H1 (cell line): ENCODE results near the gene RFC3. TPM values are rescaled to one million over a fixed set of nuclear protein-coding genes. Genes with fewer than 3 reads are reported as not detected.

Experiments
- CTCF ChIA-PET: fragments of 300-600 bp; sonication (Branson Sonifier 250); formaldehyde crosslinking; loops from one replicate; lab custom pipeline; 2021; ENCODE audit not compliant: partially characterized antibody; lab: Charles Lee
- POLR2A ChIA-PET: fragments of 300-600 bp; sonication (Branson Sonifier 250); formaldehyde crosslinking; loops from one replicate; lab custom pipeline; 2021; ENCODE audit warnings: inconsistent platforms; ENCODE audit not compliant: partially characterized antibody; lab: Charles Lee
- DNase-seq, 2 experiments: peaks; one replicate each; pipeline versions ENCODE4 v3.0.0 to v3.0.0-alpha.2; 2010 to 2022; ENCODE audit warnings: low spot score in 2 of 2, low read depth in 1 of 2, mixed read lengths in 1 of 2
- FAIRE-seq: peaks from 2 replicates; lab custom pipeline; 2011; peaks lifted over from hg19 to GRCh38; lab: Jason Lieb, UNC
- H2AFZ ChIP-seq: 2 replicates; pipeline ENCODE4 v1.8.1; 2012; ENCODE audit warnings: low read length, inconsistent platforms
- H2AK5ac ChIP-seq: 2 replicates; pipeline ENCODE4 v1.6.1; 2013; ENCODE audit warnings: low read depth, low read length
- H2BK120ac ChIP-seq: replicated peaks from 2 replicates; pipeline ENCODE3; 2013; ENCODE audit warnings: low read depth, low read length, inconsistent platforms
- H2BK12ac ChIP-seq: 2 replicates; pipeline ENCODE4 v1.6.1; 2013; ENCODE audit warnings: low read depth, low read length
- H2BK15ac ChIP-seq: 2 replicates; pipeline ENCODE4 v1.6.1; 2013; ENCODE audit warnings: low read length
- H2BK20ac ChIP-seq: 2 replicates; pipeline ENCODE4 v1.6.1; 2013; ENCODE audit warnings: low read length
- H2BK5ac ChIP-seq: 2 replicates; pipeline ENCODE4 v1.6.1; 2013; ENCODE audit warnings: low read depth, low read length
- H3K14ac ChIP-seq: 2 replicates; pipeline ENCODE4 v1.6.1; 2013; ENCODE audit warnings: inconsistent platforms; ENCODE audit not compliant: insufficient read length
- H3K18ac ChIP-seq: 2 replicates; pipeline ENCODE4 v1.6.1; 2013; ENCODE audit warnings: low read length; ENCODE audit errors: extremely low read depth
- H3K23ac ChIP-seq: 2 replicates; pipeline ENCODE4 v1.6.1; 2013; ENCODE audit warnings: inconsistent platforms; ENCODE audit not compliant: insufficient read length
- H3K23me2 ChIP-seq: 2 replicates; pipeline ENCODE4 v1.6.1; 2013; ENCODE audit warnings: low read depth, low read length
- H3K27ac ChIP-seq: 2 replicates; pipeline ENCODE4 v1.6.1; 2011; ENCODE audit warnings: low read depth, low read length, inconsistent platforms
- H3K27me3 ChIP-seq, 4 experiments: replicated peaks in 1 of 4; 1 replicate in 1 of 4; 2 replicates in 3 of 4; pipeline versions ENCODE4 v1.6.1 to v1.8.1; 2011 to 2013; ENCODE audit warnings: low read length in 3 of 4, mild to moderate bottlenecking in 3 of 4, inconsistent platforms in 2 of 4, mixed read lengths in 2 of 4, moderate library complexity in 1 of 4; ENCODE audit not compliant: control insufficient read depth in 3 of 4, insufficient read depth in 3 of 4; ENCODE audit errors: extremely low read depth in 1 of 4
- H3K36me3 ChIP-seq, 4 experiments: 2 replicates each; pipeline versions ENCODE4 v1.6.1 to v1.8.1; 2011 to 2013; ENCODE audit warnings: mild to moderate bottlenecking in 4 of 4, low read length in 3 of 4, moderate library complexity in 2 of 4, control low read depth in 1 of 4, inconsistent platforms in 1 of 4; ENCODE audit not compliant: insufficient read depth in 4 of 4, control insufficient read depth in 2 of 4
- H3K4ac ChIP-seq: replicated peaks from 2 replicates; pipeline ENCODE3; 2013; ENCODE audit warnings: low read length, low read depth, mixed read lengths, inconsistent platforms; ENCODE audit not compliant: insufficient read length
- H3K4me1 ChIP-seq, 4 experiments: replicated peaks in 1 of 4; 1 replicate in 1 of 4; 2 replicates in 3 of 4; pipeline versions ENCODE4 v1.6.1 to v1.8.1; 2011 to 2013; ENCODE audit warnings: low read length in 3 of 4, inconsistent platforms in 2 of 4, mixed read lengths in 1 of 4; ENCODE audit not compliant: insufficient read depth in 4 of 4, control insufficient read depth in 3 of 4
- H3K4me2 ChIP-seq, 2 experiments: 2 replicates each; pipeline versions ENCODE4 v1.6.1 to v1.8.1; 2011 to 2013; ENCODE audit warnings: low read depth in 2 of 2, low read length in 2 of 2, control low read depth in 1 of 2, inconsistent platforms in 1 of 2, mild to moderate bottlenecking in 1 of 2; ENCODE audit not compliant: insufficient read depth in 1 of 2
- H3K4me3 ChIP-seq, 4 experiments: fragments of 200-600, 300-600 bp in 1 of 4; sonication (generic), shearing (Covaris generic), sonication (Bioruptor Twin) in 1 of 4; 2 replicates each; pipeline versions ENCODE4 v1.5.1 to v1.8.1; 2011 to 2016; ENCODE audit warnings: low read length in 4 of 4, low read depth in 3 of 4, control low read depth in 2 of 4, inconsistent platforms in 2 of 4, mild to moderate bottlenecking in 2 of 4, mixed read lengths in 1 of 4, moderate library complexity in 1 of 4; ENCODE audit not compliant: insufficient read depth in 2 of 4; ENCODE audit errors: extremely low read depth in 1 of 4
- H3K56ac ChIP-seq: replicated peaks from 2 replicates; pipeline ENCODE3; 2013; ENCODE audit warnings: low read depth, mild to moderate bottlenecking, mixed read lengths, low read length, inconsistent platforms; ENCODE audit not compliant: insufficient read length
- H3K79me1 ChIP-seq: 2 replicates; pipeline ENCODE4 v1.6.1; 2013; ENCODE audit warnings: low read depth, low read length, control low read depth
- H3K79me2 ChIP-seq, 2 experiments: 2 replicates each; pipeline versions ENCODE4 v1.6.1 to v1.8.1; 2012 to 2013; ENCODE audit warnings: low read length in 2 of 2, mild to moderate bottlenecking in 2 of 2, inconsistent platforms in 1 of 2; ENCODE audit not compliant: insufficient read depth in 2 of 2, control insufficient read depth in 1 of 2
- H3K9ac ChIP-seq, 4 experiments: replicated peaks in 1 of 4; 1 replicate in 1 of 4; 2 replicates in 3 of 4; pipeline versions ENCODE4 v1.6.1 to v1.8.1; 2011 to 2013; ENCODE audit warnings: low read depth in 3 of 4, low read length in 3 of 4, control low read depth in 2 of 4, mild to moderate bottlenecking in 2 of 4, moderate library complexity in 2 of 4, inconsistent platforms in 1 of 4; ENCODE audit errors: extremely low read depth in 1 of 4
- H3K9me3 ChIP-seq, 2 experiments: 2 replicates each; pipeline versions ENCODE4 v1.6.1 to v1.8.1; 2012 to 2013; ENCODE audit warnings: mild to moderate bottlenecking in 2 of 2, moderate library complexity in 2 of 2, control low read depth in 1 of 2, inconsistent platforms in 1 of 2, low read depth in 1 of 2, low read length in 1 of 2, mixed read lengths in 1 of 2; ENCODE audit not compliant: insufficient read depth in 2 of 2
- H4K20me1 ChIP-seq, 2 experiments: replicated peaks in 1 of 2; 2 replicates each; pipeline versions ENCODE3 to v1.8.1; 2011 to 2013; ENCODE audit warnings: inconsistent platforms in 2 of 2, low read length in 2 of 2, mild to moderate bottlenecking in 1 of 2; ENCODE audit not compliant: insufficient read depth in 2 of 2, control insufficient read depth in 1 of 2
- H4K5ac ChIP-seq: 2 replicates; pipeline ENCODE4 v1.6.1; 2013; ENCODE audit warnings: low read length, low read depth, mixed read lengths, inconsistent platforms; ENCODE audit not compliant: insufficient read length
- H4K8ac ChIP-seq: 2 replicates; pipeline ENCODE4 v1.8.0; 2013; ENCODE audit warnings: mild to moderate bottlenecking, moderate library complexity, low read length, inconsistent platforms; ENCODE audit not compliant: insufficient read depth; ENCODE audit errors: extremely low read depth
- H4K91ac ChIP-seq: replicated peaks from 2 replicates; pipeline ENCODE3; 2013; ENCODE audit warnings: low read length, mixed read lengths, inconsistent platforms; ENCODE audit not compliant: insufficient read length
- BCL11A ChIP-seq, 2 experiments: IDR thresholded peaks; one replicate each; pipeline ENCODE4 v1.6.1; 2011; ENCODE audit warnings: low read depth in 2 of 2, low read length in 2 of 2, mild to moderate bottlenecking in 2 of 2
- EGR1 ChIP-seq: IDR thresholded peaks from 2 replicates; pipeline ENCODE4 v1.6.1; 2011; ENCODE audit warnings: low read depth, low read length, borderline replicate concordance
- FOSL1 ChIP-seq: IDR thresholded peaks from 2 replicates; pipeline ENCODE4 v1.6.1; 2011; ENCODE audit warnings: mild to moderate bottlenecking, low read depth, low read length, moderate library complexity; ENCODE audit not compliant: insufficient read depth
- KDM4A ChIP-seq: IDR thresholded peaks from one replicate; pipeline ENCODE4 v1.7.1; 2012; ENCODE audit warnings: low read depth, mild to moderate bottlenecking, moderate library complexity, low read length, inconsistent platforms; ENCODE audit not compliant: severe bottlenecking
- MAFK ChIP-seq: IDR thresholded peaks from 2 replicates; pipeline ENCODE4 v1.6.1; 2012; ENCODE audit warnings: low read depth, mild to moderate bottlenecking, improper control_type of control experiment, low read length
- MAX ChIP-seq: IDR thresholded peaks from 2 replicates; pipeline ENCODE4 v1.6.1; 2012; ENCODE audit warnings: inconsistent platforms
- SIN3A ChIP-seq, 2 experiments: IDR thresholded peaks in 1 of 2; conservative IDR thresholded peaks in 1 of 2; 2 replicates each; pipeline ENCODE4 v1.6.1; 2011 to 2012; ENCODE audit warnings: low read length in 2 of 2, improper control_type of control experiment in 1 of 2, low read depth in 1 of 2, mild to moderate bottlenecking in 1 of 2
- SIRT6 ChIP-seq: IDR thresholded peaks from one replicate; pipeline ENCODE4 v1.7.1; 2012; ENCODE audit warnings: low read length, inconsistent platforms
- SP4 ChIP-seq: IDR thresholded peaks from 2 replicates; pipeline ENCODE4 v1.6.1; 2012; ENCODE audit warnings: low read length, inconsistent platforms
- TBP ChIP-seq: IDR thresholded peaks from 2 replicates; pipeline ENCODE4 v1.6.1; 2011; ENCODE audit warnings: low read depth, low read length, improper control_type of control experiment
- TEAD4 ChIP-seq: IDR thresholded peaks from 2 replicates; pipeline ENCODE4 v1.6.1; 2012; ENCODE audit warnings: low read depth, low read length, inconsistent platforms, mixed read lengths
- polyA plus RNA-seq, 7 experiments: library from polyadenylated mRNA; depleted of rRNA in 3 of 7; stranded (reverse) in 5 of 7; unstranded in 2 of 7; fragments of >200 nt in 5 of 7; fragments of 200-250 nt in 2 of 7; gene quantifications; 1 replicate in 5 of 7; 2 replicates in 1 of 7; 4 replicates in 1 of 7; pipeline versions ENCODE4 v1.2.1 to v1.2.3, GENCODE V29; 2011 to 2013; ENCODE audit warnings: missing spikeins in 2 of 7, mixed read lengths in 2 of 7
- total RNA-seq: library from RNA; stranded (reverse); fragmentation: NEBNext Ultra II Directional; extraction: Animal tissue kit (Norgen Biotek cat#: 25700); gene quantifications from 2 replicates; pipeline ENCODE4 v1.2.1, GENCODE V29; 2021
- TF ChIP-seq, protein P1 (sequence below), 3 experiments: IDR thresholded peaks; 1 replicate in 2 of 3; 2 replicates in 1 of 3; pipeline versions ENCODE4 v1.5.1 to v1.6.1; 2011; ENCODE audit warnings: low read length in 3 of 3, mild to moderate bottlenecking in 3 of 3, inconsistent platforms in 2 of 3, low read depth in 1 of 3, moderate library complexity in 1 of 3; ENCODE audit not compliant: insufficient read depth in 1 of 3; ENCODE audit errors: control extremely low read depth in 1 of 3
- TF ChIP-seq, protein P2 (sequence below): IDR thresholded peaks from 2 replicates; pipeline ENCODE4 v1.6.1; 2012; ENCODE audit warnings: inconsistent platforms

RFC3 gene
- total and polyA plus RNA-seq, 2 of the 8 experiments (the other 6 are each of a cell fraction or from before 2014, with no cell fraction given) = 26.4 to 45.6 TPM

GRCh38 chr13:33793726-33794125, 24.2 kb upstream of the RFC3 start:
- Histone ChIP-seq H2BK5ac (no peak overlapping the region), H3K4me2 (no peak overlapping the region), H4K20me1 (no peaks in the 10 kb centered on the region), H3K14ac (no peak overlapping the region), H2BK15ac (no peak overlapping the region), H2BK12ac (no peak overlapping the region), H3K4ac (no peak overlapping the region), H3K36me3 (no peaks in the 10 kb centered on the region), H2BK120ac (no peak overlapping the region), H3K9ac (no peak overlapping the region), H2AFZ (no peak overlapping the region), H3K23me2 (no peaks in the 10 kb centered on the region), H3K79me1 (no peaks in the 10 kb centered on the region), H2BK20ac (no peak overlapping the region), H4K8ac (no peak overlapping the region), H2AK5ac (no peak overlapping the region), H3K27me3 (no peaks in the 10 kb centered on the region), H3K18ac (no peak overlapping the region), H3K9me3 (no peaks in the 10 kb centered on the region), H3K56ac (no peak overlapping the region), H4K5ac (no peak overlapping the region), H3K79me2 (no peaks in the 10 kb centered on the region), H3K4me1 (no peaks in the 10 kb centered on the region), H3K23ac (no peak overlapping the region), H4K91ac (no peak overlapping the region), H3K4me3 (no peak overlapping the region), H3K27ac (no peak overlapping the region)
- FAIRE-seq = no peak
- ChIA-PET POLR2A (no interaction called here), CTCF (no interaction called here)
- DNase-seq = no peak
- TF ChIP-seq KDM4A (no peak), TEAD4 (no peak), TBP (no peak), MAX (no peak), MAFK (no peak), SP4 (no peak), FOSL1 (no peak), EGR1 (no peak), SIN3A (conservative IDR thresholded peaks at IDR 0.05 in 1 of 2, IDR thresholded peaks at IDR 0.05 in 1 of 2; ENCODE audit: low read depth in 1 of 2, low read length in 2 of 2) (no peak), BCL11A (IDR thresholded peaks at IDR 0.05; ENCODE audit: low read depth in 2 of 2, low read length in 2 of 2) (no peak), SIRT6 (no peak)
- TF ChIP-seq, protein P1, sequence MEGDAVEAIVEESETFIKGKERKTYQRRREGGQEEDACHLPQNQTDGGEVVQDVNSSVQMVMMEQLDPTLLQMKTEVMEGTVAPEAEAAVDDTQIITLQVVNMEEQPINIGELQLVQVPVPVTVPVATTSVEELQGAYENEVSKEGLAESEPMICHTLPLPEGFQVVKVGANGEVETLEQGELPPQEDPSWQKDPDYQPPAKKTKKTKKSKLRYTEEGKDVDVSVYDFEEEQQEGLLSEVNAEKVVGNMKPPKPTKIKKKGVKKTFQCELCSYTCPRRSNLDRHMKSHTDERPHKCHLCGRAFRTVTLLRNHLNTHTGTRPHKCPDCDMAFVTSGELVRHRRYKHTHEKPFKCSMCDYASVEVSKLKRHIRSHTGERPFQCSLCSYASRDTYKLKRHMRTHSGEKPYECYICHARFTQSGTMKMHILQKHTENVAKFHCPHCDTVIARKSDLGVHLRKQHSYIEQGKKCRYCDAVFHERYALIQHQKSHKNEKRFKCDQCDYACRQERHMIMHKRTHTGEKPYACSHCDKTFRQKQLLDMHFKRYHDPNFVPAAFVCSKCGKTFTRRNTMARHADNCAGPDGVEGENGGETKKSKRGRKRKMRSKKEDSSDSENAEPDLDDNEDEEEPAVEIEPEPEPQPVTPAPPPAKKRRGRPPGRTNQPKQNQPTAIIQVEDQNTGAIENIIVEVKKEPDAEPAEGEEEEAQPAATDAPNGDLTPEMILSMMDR (IDR thresholded peaks at IDR 0.05; ENCODE audit: control extremely low read depth in 1 of 3, insufficient read depth in 1 of 3, low read depth in 1 of 3, low read length in 3 of 3) = no peak
- TF ChIP-seq, protein P2, sequence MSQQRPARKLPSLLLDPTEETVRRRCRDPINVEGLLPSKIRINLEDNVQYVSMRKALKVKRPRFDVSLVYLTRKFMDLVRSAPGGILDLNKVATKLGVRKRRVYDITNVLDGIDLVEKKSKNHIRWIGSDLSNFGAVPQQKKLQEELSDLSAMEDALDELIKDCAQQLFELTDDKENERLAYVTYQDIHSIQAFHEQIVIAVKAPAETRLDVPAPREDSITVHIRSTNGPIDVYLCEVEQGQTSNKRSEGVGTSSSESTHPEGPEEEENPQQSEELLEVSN = no peak
